Liver (tissue), 2 donors: ENCODE data around the gene NHERF1.

Experiments used
- YY1 ChIP-seq: IDR thresholded peaks from 2 replicates; pipeline ENCODE4 v1.6.1; 2016; ENCODE audit warnings: antibody characterized with exemption, mild to moderate bottlenecking
- TF ChIP-seq, protein P1 (sequence below): fragments of 150-350 bp; IDR thresholded peaks from 2 replicates; pipeline ENCODE4 v1.5.1; 2017; ENCODE audit warnings: improper control_type of control experiment, low read depth, low read length; ENCODE audit not compliant: missing input control
- TF ChIP-seq, protein P2 (sequence below): IDR thresholded peaks from 2 replicates; pipeline ENCODE4 v1.6.1; 2016; ENCODE audit warnings: antibody characterized with exemption
- donor health status: healthy.

DNA sequence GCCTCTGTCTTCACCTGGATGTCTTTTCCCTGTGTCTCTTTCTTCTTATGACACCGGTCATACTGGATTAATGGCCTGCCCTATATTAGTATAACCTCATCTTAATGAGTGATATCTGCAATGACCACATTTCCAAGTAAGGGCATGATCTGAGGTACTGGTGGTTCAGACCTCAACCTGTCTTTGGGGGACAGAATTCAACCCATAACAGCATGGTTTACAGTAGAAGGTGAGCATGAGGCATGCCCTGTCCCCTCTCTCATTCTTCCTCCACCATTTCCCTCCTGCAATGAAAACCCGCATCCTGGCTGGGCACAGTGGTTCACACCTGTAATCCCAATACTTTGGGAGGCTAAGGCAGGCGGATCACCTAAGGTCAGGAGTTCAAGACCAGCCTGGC is 14.2 kb upstream of the NHERF1 start:
- TF ChIP-seq, protein P1, sequence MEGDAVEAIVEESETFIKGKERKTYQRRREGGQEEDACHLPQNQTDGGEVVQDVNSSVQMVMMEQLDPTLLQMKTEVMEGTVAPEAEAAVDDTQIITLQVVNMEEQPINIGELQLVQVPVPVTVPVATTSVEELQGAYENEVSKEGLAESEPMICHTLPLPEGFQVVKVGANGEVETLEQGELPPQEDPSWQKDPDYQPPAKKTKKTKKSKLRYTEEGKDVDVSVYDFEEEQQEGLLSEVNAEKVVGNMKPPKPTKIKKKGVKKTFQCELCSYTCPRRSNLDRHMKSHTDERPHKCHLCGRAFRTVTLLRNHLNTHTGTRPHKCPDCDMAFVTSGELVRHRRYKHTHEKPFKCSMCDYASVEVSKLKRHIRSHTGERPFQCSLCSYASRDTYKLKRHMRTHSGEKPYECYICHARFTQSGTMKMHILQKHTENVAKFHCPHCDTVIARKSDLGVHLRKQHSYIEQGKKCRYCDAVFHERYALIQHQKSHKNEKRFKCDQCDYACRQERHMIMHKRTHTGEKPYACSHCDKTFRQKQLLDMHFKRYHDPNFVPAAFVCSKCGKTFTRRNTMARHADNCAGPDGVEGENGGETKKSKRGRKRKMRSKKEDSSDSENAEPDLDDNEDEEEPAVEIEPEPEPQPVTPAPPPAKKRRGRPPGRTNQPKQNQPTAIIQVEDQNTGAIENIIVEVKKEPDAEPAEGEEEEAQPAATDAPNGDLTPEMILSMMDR = no peak
- TF ChIP-seq, protein P2, sequence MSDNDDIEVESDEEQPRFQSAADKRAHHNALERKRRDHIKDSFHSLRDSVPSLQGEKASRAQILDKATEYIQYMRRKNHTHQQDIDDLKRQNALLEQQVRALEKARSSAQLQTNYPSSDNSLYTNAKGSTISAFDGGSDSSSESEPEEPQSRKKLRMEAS = no peak
- no peak for TF ChIP-seq YY1
